Neural crest cell (in vitro differentiated cells): ENCODE measurements around the gene ELANE. TPM values are rescaled to one million over a fixed set of nuclear protein-coding genes. Genes with fewer than 3 reads are reported as not detected.
"Not testable (repeated sequence)": the region's sequence is repeated elsewhere in the genome, so short reads cannot be mapped to it uniquely, and the experiment has no call there.

ENCODE experiments used
- DNase-seq: peaks from one replicate; pipeline ENCODE4 v3.0.0; 2021; ENCODE audit warnings: low read depth, mixed read lengths, low spot score
- H3K27ac Mint-ChIP-seq: one replicate; pipeline ENCODE4 v1.8.0; 2021; ENCODE audit warnings: mild to moderate bottlenecking, mixed read lengths; ENCODE audit not compliant: unreplicated experiment
- H3K27me3 Mint-ChIP-seq: 2 replicates; pipeline ENCODE4 v1.8.0; 2021; ENCODE audit warnings: low read depth, mild to moderate bottlenecking, mixed read lengths
- H3K36me3 Mint-ChIP-seq: 2 replicates; pipeline ENCODE4 v1.8.0; 2021; ENCODE audit warnings: low read depth, mild to moderate bottlenecking, mixed read lengths
- H3K4me1 Mint-ChIP-seq: 2 replicates; pipeline ENCODE4 v1.8.0; 2021; ENCODE audit warnings: mixed read lengths
- H3K4me3 Mint-ChIP-seq: one replicate; pipeline ENCODE4 v1.8.0; 2021; ENCODE audit warnings: mild to moderate bottlenecking, mixed read lengths
- H3K9me3 Mint-ChIP-seq: 2 replicates; pipeline ENCODE4 v1.8.0; 2021; ENCODE audit warnings: mixed read lengths
- total RNA-seq: library from RNA; stranded (reverse); gene quantifications from 2 replicates; pipeline ENCODE4 v1.2.1, GENCODE V29; 2021
- TF ChIP-seq, protein P1 (sequence below): fragments of 200-600 bp; sonication (generic); conservative IDR thresholded peaks from 2 replicates; pipeline ENCODE4 v1.5.0; 2021; ENCODE audit warnings: antibody characterized with exemption, mild to moderate bottlenecking

ELANE gene
- total RNA-seq, 1 donor from 2014 or later = not detected

DNA sequence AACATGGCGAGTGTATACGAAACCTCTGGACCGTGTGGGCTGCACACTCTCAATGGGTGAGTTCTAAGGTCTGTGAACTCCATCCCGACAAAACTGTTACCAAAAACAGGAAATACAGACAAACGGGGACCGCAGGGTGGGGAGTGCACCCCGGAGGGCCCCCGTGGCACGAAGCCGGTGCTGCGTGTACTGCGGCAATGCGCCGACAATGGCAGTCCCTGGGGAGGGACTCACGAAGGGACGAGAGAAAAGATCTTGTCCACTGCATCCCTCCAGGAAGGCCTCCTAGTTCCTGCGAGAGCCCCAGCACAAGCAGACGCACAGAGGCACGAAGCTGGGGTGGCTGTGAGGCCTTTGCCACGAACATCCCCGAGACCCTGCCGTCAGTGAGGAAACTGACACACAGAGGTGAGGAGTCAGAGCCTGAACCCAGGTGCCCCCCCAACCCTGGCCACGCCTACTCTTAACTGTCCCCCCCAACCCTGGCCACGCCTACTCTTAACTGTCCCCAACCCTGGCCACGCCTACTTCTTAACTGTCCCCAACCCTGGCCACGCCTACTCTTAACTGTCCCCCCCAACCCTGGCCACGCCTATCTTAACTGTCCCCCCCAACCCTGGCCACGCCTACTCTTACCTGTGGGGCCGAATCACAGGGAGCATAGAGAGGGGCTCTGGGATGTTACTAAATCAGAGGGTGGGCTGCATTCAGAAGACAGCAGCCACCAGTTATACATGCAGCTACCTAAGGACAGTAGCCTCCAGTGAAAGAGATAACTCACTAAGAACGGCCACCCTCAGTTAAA is 36.7 kb downstream of the ELANE start:
- TF ChIP-seq, protein P1, sequence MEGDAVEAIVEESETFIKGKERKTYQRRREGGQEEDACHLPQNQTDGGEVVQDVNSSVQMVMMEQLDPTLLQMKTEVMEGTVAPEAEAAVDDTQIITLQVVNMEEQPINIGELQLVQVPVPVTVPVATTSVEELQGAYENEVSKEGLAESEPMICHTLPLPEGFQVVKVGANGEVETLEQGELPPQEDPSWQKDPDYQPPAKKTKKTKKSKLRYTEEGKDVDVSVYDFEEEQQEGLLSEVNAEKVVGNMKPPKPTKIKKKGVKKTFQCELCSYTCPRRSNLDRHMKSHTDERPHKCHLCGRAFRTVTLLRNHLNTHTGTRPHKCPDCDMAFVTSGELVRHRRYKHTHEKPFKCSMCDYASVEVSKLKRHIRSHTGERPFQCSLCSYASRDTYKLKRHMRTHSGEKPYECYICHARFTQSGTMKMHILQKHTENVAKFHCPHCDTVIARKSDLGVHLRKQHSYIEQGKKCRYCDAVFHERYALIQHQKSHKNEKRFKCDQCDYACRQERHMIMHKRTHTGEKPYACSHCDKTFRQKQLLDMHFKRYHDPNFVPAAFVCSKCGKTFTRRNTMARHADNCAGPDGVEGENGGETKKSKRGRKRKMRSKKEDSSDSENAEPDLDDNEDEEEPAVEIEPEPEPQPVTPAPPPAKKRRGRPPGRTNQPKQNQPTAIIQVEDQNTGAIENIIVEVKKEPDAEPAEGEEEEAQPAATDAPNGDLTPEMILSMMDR = no peak
- H3K4me3 Mint-ChIP-seq = peak overlapping the region; percentile 80
- no peaks in the 10 kb centered on the region for H3K9me3 Mint-ChIP-seq
- H3K27ac Mint-ChIP-seq = no peak overlapping the region
- H3K4me1 Mint-ChIP-seq = peaks cover 8% of the 10 kb centered on the region
- peaks cover 6% of the 10 kb centered on the region for H3K27me3 Mint-ChIP-seq
- no peak for DNase-seq
- no peaks in the 10 kb centered on the region for H3K36me3 Mint-ChIP-seq

DNA sequence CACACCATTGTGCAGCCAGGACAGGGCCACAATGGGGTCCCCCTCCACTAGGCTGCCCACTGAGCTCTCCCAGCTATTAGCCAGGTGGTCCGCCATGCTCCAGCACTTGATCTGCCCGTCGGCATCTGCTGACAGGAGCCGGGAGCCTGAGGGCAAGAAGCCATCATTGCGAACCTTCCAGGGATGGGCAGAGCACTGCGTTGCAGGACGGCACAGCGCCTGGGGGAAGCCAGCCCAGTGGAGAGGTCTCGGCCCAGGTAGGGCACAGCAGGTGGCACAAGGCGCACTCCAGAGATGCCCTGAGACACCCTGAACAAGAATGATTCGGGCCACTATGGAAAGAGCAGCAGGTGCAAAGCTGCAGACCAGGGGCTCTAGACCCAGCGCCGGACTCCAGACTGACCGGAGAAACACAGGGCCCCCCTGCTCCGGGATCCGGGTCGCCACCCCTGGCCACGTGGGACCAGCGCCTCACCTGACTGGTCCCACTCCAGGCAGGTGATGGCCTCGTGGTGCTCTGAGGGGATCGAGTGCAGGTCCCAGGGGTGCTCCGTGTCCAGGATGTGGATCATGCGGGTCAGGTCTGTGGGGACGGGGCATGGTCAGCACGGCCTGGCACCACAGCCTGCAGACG is 37.7 kb downstream of the ELANE start:
- Mint-ChIP-seq H3K4me3 (peak overlapping the region; percentile 72), H3K9me3 (no peaks in the 10 kb centered on the region), H3K36me3 (no peaks in the 10 kb centered on the region), H3K4me1 (peaks cover 10% of the 10 kb centered on the region), H3K27ac (no peak overlapping the region), H3K27me3 (peaks cover 6% of the 10 kb centered on the region)
- TF ChIP-seq, protein P1 = no peak
- DNase-seq = no peak

DNA sequence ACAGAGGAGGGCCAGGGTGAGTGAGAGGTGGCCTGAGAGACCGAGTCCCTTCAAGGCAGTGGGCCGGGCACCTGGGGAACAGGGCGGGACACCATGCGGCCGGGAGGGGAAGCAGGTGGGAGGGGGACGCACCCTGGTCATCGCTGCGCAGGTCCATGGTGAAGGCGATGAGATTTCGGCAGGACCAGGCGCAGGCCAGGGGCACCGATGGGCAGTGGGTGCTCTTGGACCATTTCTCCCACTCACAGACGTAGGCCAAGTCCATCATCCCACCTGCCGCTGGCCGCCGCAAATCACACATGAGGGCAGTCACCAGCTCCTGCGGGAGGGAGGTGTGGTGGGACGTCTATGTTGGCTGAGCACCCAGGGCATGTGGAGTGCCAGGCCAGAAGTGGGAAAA is 38.7 kb downstream of the ELANE start:
- Mint-ChIP-seq H3K36me3 (no peaks in the 10 kb centered on the region), H3K4me3 (peak overlapping the region; percentile 79), H3K27ac (no peak overlapping the region), H3K9me3 (no peaks in the 10 kb centered on the region), H3K4me1 (peaks cover 10% of the 10 kb centered on the region), H3K27me3 (peaks cover 6% of the 10 kb centered on the region)
- DNase-seq = no peak
- TF ChIP-seq, protein P1 = no peak

DNA sequence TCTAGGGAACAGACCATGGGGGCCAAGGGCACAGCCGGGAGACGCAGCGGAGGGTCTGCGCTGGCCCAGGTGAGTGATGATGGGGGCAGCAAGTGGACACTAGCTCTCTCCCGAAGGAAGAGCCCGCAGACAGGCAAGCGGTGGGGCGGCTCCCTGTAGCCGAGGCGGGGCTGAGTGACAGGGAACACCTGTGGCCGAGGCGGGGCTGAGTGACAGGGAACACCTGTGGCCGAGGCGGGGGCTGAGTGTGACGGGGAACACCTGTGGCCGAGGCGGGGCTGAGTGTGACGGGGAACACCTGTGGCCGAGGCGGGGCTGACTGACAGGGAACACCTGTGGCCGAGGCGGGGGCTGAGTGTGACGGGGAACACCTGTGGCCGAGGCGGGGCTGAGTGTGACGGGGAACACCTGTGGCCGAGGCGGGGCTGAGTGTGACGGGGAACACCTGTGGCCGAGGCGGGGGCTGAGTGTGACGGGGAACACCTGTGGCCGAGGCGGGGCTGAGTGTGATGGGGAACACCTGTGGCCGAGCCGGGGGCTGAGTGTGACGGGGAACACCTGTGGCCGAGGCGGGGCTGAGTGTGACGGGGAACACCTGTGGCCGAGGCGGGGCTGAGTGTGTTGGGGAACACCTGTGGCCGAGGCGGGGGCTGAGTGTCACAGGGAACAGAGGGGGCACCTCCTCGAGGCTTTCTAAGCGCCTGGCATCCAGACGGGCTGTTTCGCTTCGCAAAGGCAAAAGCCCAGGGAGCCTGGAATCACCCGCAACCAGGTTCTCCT is 39.5 kb downstream of the ELANE start:
- not testable (repeated sequence) for DNase-seq, H3K27me3 Mint-ChIP-seq, H3K27ac Mint-ChIP-seq, H3K36me3 Mint-ChIP-seq, H3K9me3 Mint-ChIP-seq
- peak overlapping the region; percentile 89 for H3K4me3 Mint-ChIP-seq
- peaks cover 10% of the 10 kb centered on the region for H3K4me1 Mint-ChIP-seq

DNA sequence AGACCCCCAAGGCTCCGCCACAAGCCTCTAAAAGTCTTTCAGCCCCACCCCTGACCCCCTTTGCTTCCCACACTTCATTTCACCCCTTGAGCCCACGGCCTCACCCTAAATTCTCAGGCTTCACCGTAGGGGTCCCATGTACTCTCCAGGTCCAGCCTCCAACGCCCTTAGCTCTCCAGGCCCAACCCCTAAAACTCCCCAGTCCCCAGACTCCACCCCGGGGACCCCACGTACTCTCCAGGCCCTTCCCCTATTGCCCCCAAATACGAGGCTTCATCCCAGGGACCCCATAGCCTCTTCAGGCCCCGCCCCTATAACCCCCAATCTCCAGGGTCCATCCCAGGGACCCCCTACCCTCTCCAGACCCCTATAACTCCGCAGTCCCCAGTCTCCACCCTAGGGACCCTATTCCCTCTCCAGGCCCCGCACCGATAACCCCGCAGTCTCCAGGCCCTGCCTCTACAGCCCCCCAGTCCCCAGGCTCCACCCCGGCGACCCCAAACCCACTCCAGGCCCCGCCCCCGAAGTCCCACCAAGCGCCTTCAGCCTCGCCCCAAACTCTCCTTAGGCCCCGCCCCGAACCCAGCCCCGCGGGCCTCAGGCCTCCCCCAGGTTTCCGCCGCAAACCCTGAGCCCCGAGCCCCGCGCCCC is 40.3 kb downstream of the ELANE start:
- Mint-ChIP-seq H3K4me3 (peak overlapping the region; percentile 89), H3K27me3 (peaks cover 6% of the 10 kb centered on the region), H3K36me3 (no peaks in the 10 kb centered on the region), H3K9me3 (no peaks in the 10 kb centered on the region), H3K27ac (no peak overlapping the region), H3K4me1 (peaks cover 10% of the 10 kb centered on the region)
- TF ChIP-seq, protein P1 = no peak
- no peak for DNase-seq
